SK-N-SH (cell line): ENCODE results near the gene BZW2. TPM values are rescaled to one million over a fixed set of nuclear protein-coding genes. Genes with fewer than 3 reads are reported as not detected.

Experiments
- CTCF ChIA-PET: fragments of 300-600, 350-600 bp; formaldehyde crosslinking; extraction: SDS; loops from one replicate; lab custom pipeline; 2021; lab: Yijun Ruan, JAX
- POLR2A ChIA-PET: fragments of 350-600 bp; sonication (Branson Sonifier 250); formaldehyde crosslinking; extraction: SDS; loops from one replicate; lab custom pipeline; 2020; ENCODE audit warnings: antibody characterized with exemption, inconsistent platforms; lab: Yijun Ruan, JAX
- DNase-seq: peaks from one replicate; pipeline ENCODE4 v3.0.0; 2012
- H2AFZ ChIP-seq: fragments of 200-600 bp; sonication (generic); 2 replicates; pipeline ENCODE4 v1.8.1; 2016; ENCODE audit warnings: antibody characterized with exemption, mild to moderate bottlenecking, low read depth
- H3F3A ChIP-seq: fragments of 200-600 bp; sonication (generic); replicated peaks from 2 replicates; pipeline ENCODE3; 2016; ENCODE audit warnings: antibody characterized with exemption, mild to moderate bottlenecking; ENCODE audit not compliant: insufficient read depth
- H3K27ac ChIP-seq, 2 experiments: fragments of 200-500 bp in 1 of 2; fragments of 200-600 bp in 1 of 2; sonication (Bioruptor generic) in 1 of 2; sonication (generic), shearing (Covaris generic) in 1 of 2; 2 replicates each; pipeline versions ENCODE4 v1.5.1 to v1.6.1; 2014 to 2016; ENCODE audit warnings: low read depth in 2 of 2, inconsistent platforms in 1 of 2, low read length in 1 of 2, mild to moderate bottlenecking in 1 of 2, mixed read lengths in 1 of 2
- H3K27me3 ChIP-seq: fragments of 200-600 bp; sonication (generic), shearing (Covaris generic); 2 replicates; pipeline ENCODE4 v1.6.1; 2016; ENCODE audit warnings: mixed run types; ENCODE audit not compliant: insufficient read depth
- H3K36me3 ChIP-seq, 2 experiments: fragments of 200-500 bp in 1 of 2; fragments of 200-600 bp in 1 of 2; sonication (Bioruptor generic) in 1 of 2; sonication (generic) in 1 of 2; replicated peaks in 1 of 2; 2 replicates each; pipeline versions ENCODE3 to v1.5.1; 2014 to 2016; ENCODE audit warnings: low read length in 1 of 2, mild to moderate bottlenecking in 1 of 2; ENCODE audit not compliant: insufficient read depth in 2 of 2, control insufficient read depth in 1 of 2
- H3K4me1 ChIP-seq, 2 experiments: fragments of 200-500 bp in 1 of 2; fragments of 200-600 bp in 1 of 2; sonication (Bioruptor generic) in 1 of 2; sonication (generic), shearing (Covaris generic) in 1 of 2; 2 replicates each; pipeline versions ENCODE4 v1.5.1 to v1.6.1; 2014 to 2016; ENCODE audit warnings: low read depth in 1 of 2, low read length in 1 of 2, mixed run types in 1 of 2; ENCODE audit not compliant: insufficient read depth in 2 of 2, control insufficient read depth in 1 of 2
- H3K4me2 ChIP-seq: fragments of 200-600 bp; sonication (generic), shearing (Covaris generic); 2 replicates; pipeline ENCODE4 v1.6.1; 2017; ENCODE audit warnings: mixed run types
- H3K4me3 ChIP-seq, 2 experiments: fragments of 200-500 bp in 1 of 2; fragments of 200-600 bp in 1 of 2; sonication (Bioruptor generic) in 1 of 2; sonication (generic), shearing (Covaris generic) in 1 of 2; 2 replicates each; pipeline versions ENCODE4 v1.5.1 to v1.8.1; 2014 to 2016; ENCODE audit warnings: low read depth in 2 of 2, inconsistent platforms in 1 of 2, low read length in 1 of 2, mild to moderate bottlenecking in 1 of 2, mixed read lengths in 1 of 2, moderate library complexity in 1 of 2
- H3K79me2 ChIP-seq: fragments of 200-600 bp; sonication (generic); 2 replicates; pipeline ENCODE4 v1.8.1; 2017; ENCODE audit warnings: mild to moderate bottlenecking; ENCODE audit not compliant: insufficient read depth
- H3K9ac ChIP-seq: fragments of 200-600 bp; sonication (generic); 2 replicates; pipeline ENCODE4 v1.6.1; 2017; ENCODE audit warnings: mixed run types
- H3K9me2 ChIP-seq: fragments of 200-600 bp; sonication (generic); 2 replicates; pipeline ENCODE4 v1.6.1; 2017; ENCODE audit warnings: mixed run types
- H3K9me3 ChIP-seq: fragments of 200-600 bp; sonication (generic); 2 replicates; pipeline ENCODE4 v1.6.1; 2017; ENCODE audit warnings: mixed run types, mild to moderate bottlenecking, moderate library complexity
- H4K20me1 ChIP-seq: fragments of 200-600 bp; sonication (generic); 2 replicates; pipeline ENCODE4 v1.6.1; 2017; ENCODE audit warnings: mild to moderate bottlenecking, mixed run types; ENCODE audit not compliant: insufficient read depth
- CTCF ChIP-seq: fragments of 200-600 bp; sonication (generic); IDR thresholded peaks from 2 replicates; pipeline ENCODE4 v1.6.1; 2017; ENCODE audit warnings: antibody characterized with exemption, mild to moderate bottlenecking, moderate library complexity
- FOSL2 ChIP-seq: IDR thresholded peaks from 2 replicates; pipeline ENCODE4 v1.4.0; 2012; ENCODE audit warnings: low read depth, mild to moderate bottlenecking, moderate library complexity, borderline replicate concordance
- FOXM1 ChIP-seq: IDR thresholded peaks from 2 replicates; pipeline ENCODE4 v1.4.0; 2012; ENCODE audit warnings: low read depth, mild to moderate bottlenecking
- JUND ChIP-seq: IDR thresholded peaks from 2 replicates; pipeline ENCODE4 v1.4.0; 2012
- MXI1 ChIP-seq: IDR thresholded peaks from 2 replicates; pipeline ENCODE4 v1.6.1; 2012; ENCODE audit warnings: mild to moderate bottlenecking, low read depth, low read length, improper control_type of control experiment
- NFIC ChIP-seq: IDR thresholded peaks from 2 replicates; pipeline ENCODE4 v1.4.0; 2012; ENCODE audit warnings: borderline replicate concordance
- POLR2AphosphoS5 ChIP-seq: IDR thresholded peaks from 2 replicates; pipeline ENCODE4 v1.6.1; 2012; ENCODE audit warnings: low read depth, low read length
- RAD21 ChIP-seq: IDR thresholded peaks from 2 replicates; pipeline ENCODE4 v1.6.1; 2012; ENCODE audit warnings: mild to moderate bottlenecking, low read length
- RCOR1 ChIP-seq: fragments of 150-350 bp; IDR thresholded peaks from 2 replicates; pipeline ENCODE4 v1.6.1; 2017; ENCODE audit warnings: antibody characterized with exemption, low read length
- RXRA ChIP-seq: IDR thresholded peaks from 2 replicates; pipeline ENCODE4 v1.4.0; 2012; ENCODE audit warnings: low read depth, mild to moderate bottlenecking, borderline replicate concordance
- SMC3 ChIP-seq: IDR thresholded peaks from 2 replicates; pipeline ENCODE4 v1.6.1; 2012; ENCODE audit warnings: low read depth, low read length, improper control_type of control experiment
- USF2 ChIP-seq: fragments of 150-350 bp; IDR thresholded peaks from 2 replicates; pipeline ENCODE4 v1.6.1; 2017; ENCODE audit warnings: antibody characterized with exemption, low read length, low read depth, borderline replicate concordance
- YY1 ChIP-seq: IDR thresholded peaks from 2 replicates; pipeline ENCODE4 v1.4.0; 2012; ENCODE audit warnings: low read depth, mild to moderate bottlenecking
- WGBS: methylation state at CpG from one replicate; pipeline ENCODE4 v1.1.6; 2017; ENCODE audit warnings: low lambda C conversion rate; 5-methylcytosine and 5-hydroxymethylcytosine counted together
- polyA plus RNA-seq, 3 experiments: library from polyadenylated mRNA; depleted of rRNA; stranded (reverse); fragments of >200 nt; gene quantifications; 2 replicates each; pipeline ENCODE4 v1.2.3, GENCODE V29; 2012
- TF ChIP-seq, protein P1 (sequence below): IDR thresholded peaks from 2 replicates; pipeline ENCODE4 v1.4.0; 2012; ENCODE audit warnings: low read depth, borderline replicate concordance
- TF ChIP-seq, protein P2 (sequence below): IDR thresholded peaks from 2 replicates; pipeline ENCODE4; 2012

Gene BZW2
- polyA plus RNA-seq, 1 of the 3 experiments (the other 2 are of a cell fraction), result 71.9 TPM

GRCh38 chr7:16698200-16698905 lies 52.4 kb downstream of the BZW2 start:
- H3K4me2 ChIP-seq, result 0 out of 2 replicates have a peak overlapping the region, but pooled peaks have one; percentile 21
- POLR2A ChIA-PET, result no interaction called here
- no peaks in the 10 kb centered on the region for H3K9me3 ChIP-seq
- CTCF ChIA-PET, result interaction anchor here (1.5 to 3.2 kb wide), 4 partner anchors 9 to 285 kb away, joined by 3 to 32 read pairs (median 4); no protein-coding TSS in a partner anchor
- peaks cover 13% of the 10 kb centered on the region for H3F3A ChIP-seq
- H3K27me3 ChIP-seq, result no peaks in the 10 kb centered on the region
- H3K27ac ChIP-seq, result peak overlapping the region in 1 of 2 experiments; percentile 74; a peak in 2 of 4 replicates
- over 99% methylated on average over 3 of the region's 3 CpGs for WGBS
- TF ChIP-seq FOSL2 (no peak), FOXM1 (no peak), NFIC (no peak), YY1 (no peak), RCOR1 (no peak), POLR2AphosphoS5 (no peak), MXI1 (no peak), RXRA (no peak), SMC3 (no peak), USF2 (no peak), JUND (no peak)
- TF ChIP-seq, protein P1, sequence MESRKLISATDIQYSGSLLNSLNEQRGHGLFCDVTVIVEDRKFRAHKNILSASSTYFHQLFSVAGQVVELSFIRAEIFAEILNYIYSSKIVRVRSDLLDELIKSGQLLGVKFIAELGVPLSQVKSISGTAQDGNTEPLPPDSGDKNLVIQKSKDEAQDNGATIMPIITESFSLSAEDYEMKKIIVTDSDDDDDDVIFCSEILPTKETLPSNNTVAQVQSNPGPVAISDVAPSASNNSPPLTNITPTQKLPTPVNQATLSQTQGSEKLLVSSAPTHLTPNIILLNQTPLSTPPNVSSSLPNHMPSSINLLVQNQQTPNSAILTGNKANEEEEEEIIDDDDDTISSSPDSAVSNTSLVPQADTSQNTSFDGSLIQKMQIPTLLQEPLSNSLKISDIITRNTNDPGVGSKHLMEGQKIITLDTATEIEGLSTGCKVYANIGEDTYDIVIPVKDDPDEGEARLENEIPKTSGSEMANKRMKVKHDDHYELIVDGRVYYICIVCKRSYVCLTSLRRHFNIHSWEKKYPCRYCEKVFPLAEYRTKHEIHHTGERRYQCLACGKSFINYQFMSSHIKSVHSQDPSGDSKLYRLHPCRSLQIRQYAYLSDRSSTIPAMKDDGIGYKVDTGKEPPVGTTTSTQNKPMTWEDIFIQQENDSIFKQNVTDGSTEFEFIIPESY, result no peak
- H4K20me1 ChIP-seq, result no peaks in the 10 kb centered on the region
- no peaks in the 10 kb centered on the region for H3K9me2 ChIP-seq
- H2AFZ ChIP-seq, result no peak overlapping the region
- no peak overlapping the region for H3K4me3 ChIP-seq
- H3K79me2 ChIP-seq, result no peaks in the 10 kb centered on the region
- H3K4me1 ChIP-seq, result peaks cover 0 to 26% of the 10 kb centered on the region in 2 experiments; a peak in 1 of 4 replicates
- DNase-seq, result no peak
- H3K9ac ChIP-seq, result no peak overlapping the region; the same call in 1 of the 2 replicates
- H3K36me3 ChIP-seq, result peaks cover 72 to 93% of the 10 kb centered on the region in 2 experiments

DNA sequence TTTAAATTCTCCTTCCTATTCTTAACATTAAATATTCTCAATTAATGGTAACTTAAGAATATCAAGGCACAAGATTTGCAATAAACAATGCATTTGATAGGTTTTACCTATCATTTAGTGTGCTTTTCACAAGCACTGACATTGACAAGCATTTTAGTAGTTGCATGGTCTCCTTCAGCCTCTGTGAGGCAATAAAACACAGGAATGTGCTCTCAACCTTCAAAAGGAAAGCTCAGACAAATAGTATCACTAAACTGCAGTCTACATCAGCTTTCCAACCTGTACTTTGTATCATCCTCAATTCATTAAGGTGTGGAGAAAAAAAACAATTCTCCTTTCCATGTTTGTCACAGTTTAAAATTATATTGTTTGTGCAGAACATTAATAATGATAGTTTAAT lies 56.5 kb downstream of the BZW2 start:
- peaks cover 0 to 17% of the 10 kb centered on the region in 2 experiments; a peak in 1 of 4 replicates for H3K4me1 ChIP-seq
- no peak overlapping the region for H3K9ac ChIP-seq
- POLR2A ChIA-PET, result no interaction called here
- H3F3A ChIP-seq, result peaks cover under 1% of the 10 kb centered on the region
- H3K27ac ChIP-seq, result no peak overlapping the region
- H3K27me3 ChIP-seq, result no peaks in the 10 kb centered on the region
- DNase-seq, result no peak
- H3K79me2 ChIP-seq, result no peaks in the 10 kb centered on the region
- TF ChIP-seq CTCF, result 0 out of 2 replicates have a peak, but pooled peaks have one; percentile 11
- peak; percentile 49; the same call in 1 of the 2 replicates for TF ChIP-seq RAD21
- TF ChIP-seq, protein P2, sequence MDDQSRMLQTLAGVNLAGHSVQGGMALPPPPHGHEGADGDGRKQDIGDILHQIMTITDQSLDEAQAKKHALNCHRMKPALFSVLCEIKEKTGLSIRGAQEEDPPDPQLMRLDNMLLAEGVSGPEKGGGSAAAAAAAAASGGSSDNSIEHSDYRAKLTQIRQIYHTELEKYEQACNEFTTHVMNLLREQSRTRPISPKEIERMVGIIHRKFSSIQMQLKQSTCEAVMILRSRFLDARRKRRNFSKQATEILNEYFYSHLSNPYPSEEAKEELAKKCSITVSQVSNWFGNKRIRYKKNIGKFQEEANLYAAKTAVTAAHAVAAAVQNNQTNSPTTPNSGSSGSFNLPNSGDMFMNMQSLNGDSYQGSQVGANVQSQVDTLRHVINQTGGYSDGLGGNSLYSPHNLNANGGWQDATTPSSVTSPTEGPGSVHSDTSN, result no peak
- no peaks in the 10 kb centered on the region for H3K9me3 ChIP-seq
- CTCF ChIA-PET, result interaction anchor here (0.9 to 3.2 kb wide), 3 partner anchors 11 to 215 kb away, joined by 4 to 23 read pairs (median 5); no protein-coding TSS in a partner anchor
- no peak overlapping the region for H3K4me3 ChIP-seq
- H3K4me2 ChIP-seq, result no peak overlapping the region
- no peaks in the 10 kb centered on the region for H3K9me2 ChIP-seq
- H4K20me1 ChIP-seq, result no peaks in the 10 kb centered on the region
- no peak overlapping the region for H2AFZ ChIP-seq
- peaks cover 84 to 87% of the 10 kb centered on the region in 2 experiments for H3K36me3 ChIP-seq
